ENCODE data around the gene KLK14.
A peak's percentile ranks its signal among the peaks of the same experiment; 100 is the strongest.

The KLK14 gene

DNA sequence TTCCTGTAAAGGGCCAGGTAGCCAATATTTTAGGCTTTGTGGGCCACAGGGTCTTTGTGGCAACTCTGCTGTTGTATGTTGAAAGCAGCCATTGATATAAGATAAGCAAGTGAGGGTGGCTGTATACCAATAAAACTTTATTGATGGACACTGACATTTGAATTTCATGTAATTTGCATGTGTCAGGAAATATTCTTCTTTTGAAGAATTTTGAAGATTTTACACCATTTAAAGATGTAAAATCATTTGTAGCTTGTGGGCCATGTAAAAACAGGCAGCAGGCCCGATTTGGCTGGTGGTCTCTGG lies 27.9 kb upstream of the KLK14 start:
- H3K4me3 ChIP-seq (replicated peaks; ENCODE audit: low read depth, low read length) = no peak overlapping the region
- DNase-seq (ENCODE audit: low read depth) = no peak
- TF ChIP-seq, protein P1, sequence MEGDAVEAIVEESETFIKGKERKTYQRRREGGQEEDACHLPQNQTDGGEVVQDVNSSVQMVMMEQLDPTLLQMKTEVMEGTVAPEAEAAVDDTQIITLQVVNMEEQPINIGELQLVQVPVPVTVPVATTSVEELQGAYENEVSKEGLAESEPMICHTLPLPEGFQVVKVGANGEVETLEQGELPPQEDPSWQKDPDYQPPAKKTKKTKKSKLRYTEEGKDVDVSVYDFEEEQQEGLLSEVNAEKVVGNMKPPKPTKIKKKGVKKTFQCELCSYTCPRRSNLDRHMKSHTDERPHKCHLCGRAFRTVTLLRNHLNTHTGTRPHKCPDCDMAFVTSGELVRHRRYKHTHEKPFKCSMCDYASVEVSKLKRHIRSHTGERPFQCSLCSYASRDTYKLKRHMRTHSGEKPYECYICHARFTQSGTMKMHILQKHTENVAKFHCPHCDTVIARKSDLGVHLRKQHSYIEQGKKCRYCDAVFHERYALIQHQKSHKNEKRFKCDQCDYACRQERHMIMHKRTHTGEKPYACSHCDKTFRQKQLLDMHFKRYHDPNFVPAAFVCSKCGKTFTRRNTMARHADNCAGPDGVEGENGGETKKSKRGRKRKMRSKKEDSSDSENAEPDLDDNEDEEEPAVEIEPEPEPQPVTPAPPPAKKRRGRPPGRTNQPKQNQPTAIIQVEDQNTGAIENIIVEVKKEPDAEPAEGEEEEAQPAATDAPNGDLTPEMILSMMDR (IDR thresholded peaks at IDR 0.05; ENCODE audit: low read length, missing control alignments) = no peak

GRCh38 chr19:51108805-51109146 lies 26.1 kb upstream of the KLK14 start:
- no peak for DNase-seq (ENCODE audit: low read depth)
- H3K4me3 ChIP-seq (replicated peaks; ENCODE audit: low read depth, low read length) = peak overlapping the region; percentile 89

DNA sequence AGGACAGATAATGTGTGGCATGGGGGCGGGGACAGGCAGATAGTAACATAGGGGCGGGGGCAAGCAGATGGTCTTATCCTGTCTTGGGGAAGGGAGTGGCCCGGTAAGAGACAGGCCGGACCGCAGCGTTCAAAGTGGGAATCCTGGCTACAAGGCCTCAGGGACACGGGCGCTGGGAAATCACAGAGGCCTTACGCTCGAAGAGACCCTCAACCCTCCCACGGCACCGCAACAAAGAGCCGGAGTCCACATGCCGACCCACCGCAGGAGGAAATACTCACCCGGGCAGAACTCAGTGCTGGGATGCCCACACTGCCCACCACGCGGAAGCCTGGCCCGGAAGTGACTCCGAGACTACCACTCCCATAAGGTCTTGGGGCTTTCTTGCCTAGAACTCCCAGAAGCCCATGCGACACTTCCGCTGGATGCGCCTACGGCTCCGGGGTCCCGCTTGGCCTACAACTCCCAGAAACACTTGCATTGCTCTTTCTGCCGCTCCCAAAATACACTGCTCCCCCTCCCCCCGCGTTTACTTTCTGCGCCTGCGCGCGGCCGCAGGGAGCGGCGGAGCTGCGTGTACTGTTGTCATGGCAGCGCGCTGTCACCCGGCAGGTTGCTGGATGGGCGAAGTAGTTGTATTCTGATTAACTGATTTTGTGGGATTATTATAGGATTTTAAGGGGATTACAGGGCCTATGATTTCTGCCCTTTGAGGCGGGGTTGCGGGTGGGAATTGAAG lies 25.5 kb upstream of the KLK14 start, which contains the start of gene CTU1:
Gene CTU1, minus strand, starts transcription at position 344 of the 739 bp plus-strand sequence. CDS start 3,840 bp downstream, outside the sequence.
- DNase-seq (ENCODE audit: low read depth) = peak; percentile 99
- TF ChIP-seq, protein P1 (IDR thresholded peaks at IDR 0.05; ENCODE audit: low read length, missing control alignments) = peak; percentile 0
- H3K4me3 ChIP-seq (replicated peaks; ENCODE audit: low read depth, low read length) = peak within 1 kb of the TSS; percentile 89

More at GRCh38 chr19:51108805-51109146, 26.1 kb upstream of the KLK14 start:
- TF ChIP-seq, protein P1 (IDR thresholded peaks at IDR 0.05; ENCODE audit: low read length, missing control alignments) = no peak

DNA sequence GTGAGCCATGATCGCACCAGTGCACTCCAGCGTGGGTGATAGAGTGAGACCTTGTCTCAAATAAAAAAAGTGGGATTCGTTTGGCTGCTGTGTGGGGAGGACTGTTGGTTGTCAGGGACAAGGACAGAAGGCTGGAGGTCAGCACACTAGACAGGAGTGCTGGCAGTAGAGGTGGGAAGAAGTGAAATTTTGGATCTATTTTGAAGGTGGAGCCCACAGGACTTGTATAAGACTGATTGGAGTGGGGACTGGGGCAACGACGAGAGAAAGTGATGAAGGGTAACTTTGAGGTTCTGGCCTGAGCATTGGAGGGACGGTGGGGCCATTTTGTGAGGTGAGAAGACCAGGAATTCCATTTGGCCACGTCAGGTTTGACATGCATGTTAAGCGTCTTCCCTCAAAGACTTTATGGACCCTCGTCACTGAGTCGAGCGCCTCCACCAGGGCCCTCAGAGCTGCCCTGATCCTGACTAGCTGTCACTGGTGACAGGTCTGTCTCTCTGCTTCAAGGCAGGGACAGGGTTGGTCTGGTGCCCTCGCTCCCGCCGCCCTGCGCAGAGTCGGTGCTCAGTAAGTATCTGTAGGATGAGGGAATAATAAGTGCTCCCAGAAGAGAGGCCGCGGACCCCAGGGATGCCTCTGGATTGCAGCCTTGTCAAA lies 24.8 kb upstream of the KLK14 start:
- TF ChIP-seq, protein P1 (IDR thresholded peaks at IDR 0.05; ENCODE audit: low read length, missing control alignments) = no peak
- peak overlapping the region; percentile 89 for H3K4me3 ChIP-seq (replicated peaks; ENCODE audit: low read depth, low read length)
- peak; percentile 25 for DNase-seq (ENCODE audit: low read depth)

DNA sequence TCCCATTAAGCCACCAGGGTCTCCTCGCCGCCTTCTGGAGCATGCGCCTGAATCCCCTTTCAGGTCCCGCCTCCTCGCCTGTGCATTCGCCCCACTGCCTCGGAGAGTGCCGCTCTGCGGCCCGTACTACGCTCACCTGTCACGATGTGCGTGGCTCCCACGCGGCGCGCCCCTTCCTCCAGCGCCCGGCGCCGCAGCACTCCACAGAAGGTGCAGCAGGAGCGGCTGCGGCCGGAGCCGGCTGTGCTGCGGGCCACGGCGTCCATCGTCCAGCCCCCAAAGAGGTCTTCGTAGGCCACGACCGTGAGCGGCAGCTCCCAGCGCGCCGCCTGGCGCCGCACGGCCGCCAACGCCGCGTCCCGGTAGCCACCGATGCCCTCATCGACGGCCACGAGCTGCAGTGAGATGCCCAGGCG lies 21.2 kb upstream of the KLK14 start:
- no peak for DNase-seq (ENCODE audit: low read depth)
- TF ChIP-seq, protein P1 (IDR thresholded peaks at IDR 0.05; ENCODE audit: low read length, missing control alignments) = no peak
- H3K4me3 ChIP-seq (replicated peaks; ENCODE audit: low read depth, low read length) = no peak overlapping the region

DNA sequence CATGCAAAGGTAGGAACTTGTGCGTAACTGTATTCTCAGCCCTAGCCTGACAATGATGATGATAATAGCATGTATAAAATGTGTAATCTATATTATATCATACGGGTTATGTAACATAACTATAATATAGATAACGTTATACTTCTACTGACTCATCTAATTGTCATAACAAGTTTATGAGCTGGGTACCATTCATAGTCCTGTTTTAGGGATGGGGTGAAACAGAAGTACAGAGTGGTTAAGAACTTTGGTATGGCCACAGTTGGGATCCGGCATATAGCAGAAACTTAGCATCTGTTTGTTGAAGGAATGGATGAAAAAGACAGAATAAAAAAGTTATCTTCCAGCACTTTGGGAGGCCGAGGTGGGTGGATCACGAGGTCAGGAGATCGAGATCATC lies 20.3 kb upstream of the KLK14 start:
- no peak overlapping the region for H3K4me3 ChIP-seq (replicated peaks; ENCODE audit: low read depth, low read length)
- DNase-seq (ENCODE audit: low read depth) = no peak
- TF ChIP-seq, protein P1 (IDR thresholded peaks at IDR 0.05; ENCODE audit: low read length, missing control alignments) = no peak

Measured in fibroblast of pulmonary artery (primary cell).